ENCODE measurements around the gene RASSF1. TPM values are rescaled to one million over a fixed set of nuclear protein-coding genes. Genes with fewer than 3 reads are reported as not detected.

Gene RASSF1
- total RNA-seq, 1 donor from 2014 or later = 27.8 TPM

DNA sequence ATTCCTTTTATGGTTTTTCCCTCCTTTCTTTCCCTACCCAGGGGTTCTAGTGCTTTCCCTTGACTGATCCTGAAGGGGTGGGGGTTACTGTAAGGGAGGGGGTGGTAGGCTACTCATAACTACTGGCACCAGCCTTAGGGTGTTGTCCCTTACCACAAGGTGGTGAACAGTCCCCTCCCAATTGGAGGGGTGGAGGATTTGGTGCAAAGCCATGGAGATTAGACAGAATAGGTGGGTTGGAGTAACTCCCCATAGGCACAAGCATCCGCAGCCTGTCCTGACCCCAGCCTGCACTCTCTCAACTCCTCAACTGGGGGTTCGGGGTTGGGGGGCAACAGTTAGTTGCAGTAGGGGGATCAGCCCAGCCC lies 15.5 kb downstream of the RASSF1 start:
- no peak for DNase-seq
- Mint-ChIP-seq H3K4me3 (ENCODE audit: unreplicated experiment) (no peak overlapping the region), H3K9me3 (ENCODE audit: unreplicated experiment) (peaks cover 6% of the 10 kb centered on the region), H3K4me1 (ENCODE audit: low read depth, unreplicated experiment) (peaks cover 10% of the 10 kb centered on the region), H3K36me3 (ENCODE audit: unreplicated experiment) (no peaks in the 10 kb centered on the region), H3K27me3 (ENCODE audit: unreplicated experiment) (peaks cover 8% of the 10 kb centered on the region), H3K27ac (ENCODE audit: unreplicated experiment) (no peak overlapping the region)
- TF ChIP-seq, protein P1, sequence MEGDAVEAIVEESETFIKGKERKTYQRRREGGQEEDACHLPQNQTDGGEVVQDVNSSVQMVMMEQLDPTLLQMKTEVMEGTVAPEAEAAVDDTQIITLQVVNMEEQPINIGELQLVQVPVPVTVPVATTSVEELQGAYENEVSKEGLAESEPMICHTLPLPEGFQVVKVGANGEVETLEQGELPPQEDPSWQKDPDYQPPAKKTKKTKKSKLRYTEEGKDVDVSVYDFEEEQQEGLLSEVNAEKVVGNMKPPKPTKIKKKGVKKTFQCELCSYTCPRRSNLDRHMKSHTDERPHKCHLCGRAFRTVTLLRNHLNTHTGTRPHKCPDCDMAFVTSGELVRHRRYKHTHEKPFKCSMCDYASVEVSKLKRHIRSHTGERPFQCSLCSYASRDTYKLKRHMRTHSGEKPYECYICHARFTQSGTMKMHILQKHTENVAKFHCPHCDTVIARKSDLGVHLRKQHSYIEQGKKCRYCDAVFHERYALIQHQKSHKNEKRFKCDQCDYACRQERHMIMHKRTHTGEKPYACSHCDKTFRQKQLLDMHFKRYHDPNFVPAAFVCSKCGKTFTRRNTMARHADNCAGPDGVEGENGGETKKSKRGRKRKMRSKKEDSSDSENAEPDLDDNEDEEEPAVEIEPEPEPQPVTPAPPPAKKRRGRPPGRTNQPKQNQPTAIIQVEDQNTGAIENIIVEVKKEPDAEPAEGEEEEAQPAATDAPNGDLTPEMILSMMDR (IDR thresholded peaks at IDR 0.05; ENCODE audit: partially characterized antibody, unreplicated experiment) = no peak

DNA sequence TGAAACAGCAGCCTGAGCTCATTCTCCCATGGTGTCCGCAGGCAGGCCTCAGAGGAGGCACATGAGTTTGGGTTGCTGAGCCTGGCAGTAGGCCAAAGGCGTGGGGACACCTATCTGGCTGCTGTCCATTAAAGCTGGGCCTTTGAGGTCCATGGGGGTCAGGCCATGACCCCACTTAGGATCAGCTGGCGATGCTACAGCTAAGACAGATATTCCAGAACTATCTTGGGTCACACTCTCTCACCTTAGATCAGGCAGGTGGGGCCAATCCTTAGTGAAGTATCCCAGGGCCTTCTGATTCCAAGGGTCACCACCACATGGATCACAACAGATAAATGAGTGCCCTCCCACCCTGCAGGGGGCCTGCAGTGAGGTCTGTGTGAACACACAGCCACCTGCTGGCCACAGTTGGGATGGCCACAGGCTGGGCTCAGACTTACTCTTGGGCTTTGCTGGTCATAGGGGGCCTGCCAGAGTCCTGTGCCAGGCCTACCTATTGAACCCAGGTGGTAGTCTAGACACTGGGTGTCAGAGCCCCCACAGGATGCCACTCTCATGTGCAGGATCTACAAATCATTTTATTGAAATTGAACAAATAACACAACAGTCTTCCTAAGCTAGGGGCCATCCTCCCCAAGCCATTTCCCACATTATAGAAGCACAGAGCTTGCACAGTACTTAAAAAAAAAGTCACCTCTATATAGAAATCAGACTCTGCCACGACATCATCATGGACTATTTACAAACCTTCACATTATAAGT lies 16.1 kb downstream of the RASSF1 start:
- no peak overlapping the region for H3K27ac Mint-ChIP-seq (ENCODE audit: unreplicated experiment)
- TF ChIP-seq, protein P1 (IDR thresholded peaks at IDR 0.05; ENCODE audit: partially characterized antibody, unreplicated experiment) = peak; percentile 93
- peaks cover 6% of the 10 kb centered on the region for H3K9me3 Mint-ChIP-seq (ENCODE audit: unreplicated experiment)
- H3K4me3 Mint-ChIP-seq (ENCODE audit: unreplicated experiment) = no peak overlapping the region
- peaks cover 8% of the 10 kb centered on the region for H3K27me3 Mint-ChIP-seq (ENCODE audit: unreplicated experiment)
- H3K4me1 Mint-ChIP-seq (ENCODE audit: low read depth, unreplicated experiment) = peaks cover 13% of the 10 kb centered on the region
- no peaks in the 10 kb centered on the region for H3K36me3 Mint-ChIP-seq (ENCODE audit: unreplicated experiment)
- DNase-seq = peak; percentile 92

DNA sequence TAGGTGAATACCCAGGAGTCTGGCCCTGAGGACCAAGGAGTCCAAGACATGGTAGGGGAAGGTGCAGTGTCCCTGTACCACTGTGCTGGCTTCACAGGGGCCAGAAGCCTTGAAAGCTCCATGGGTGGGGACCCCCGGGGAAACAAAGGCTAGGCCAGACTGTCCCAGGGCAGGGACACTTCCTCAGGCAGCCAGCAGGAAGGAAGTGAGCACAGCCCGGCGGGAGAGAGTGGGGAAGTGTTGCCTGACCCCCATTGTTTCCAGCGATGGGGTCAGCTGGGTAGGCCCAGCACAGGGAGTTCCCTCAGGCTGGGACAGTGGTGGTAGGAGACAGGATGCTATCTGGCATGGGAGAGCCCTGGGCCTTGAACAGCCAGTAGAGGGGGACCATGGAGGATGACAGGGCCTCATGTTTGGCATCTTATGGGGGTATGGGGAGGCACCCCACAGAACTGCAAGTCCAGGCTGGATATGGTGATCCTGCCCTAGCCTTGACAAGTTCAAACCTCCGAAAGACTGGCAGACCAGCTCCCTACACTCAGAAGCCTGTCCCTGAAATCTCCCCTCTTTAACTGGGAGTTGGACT lies 16.9 kb downstream of the RASSF1 start:
- Mint-ChIP-seq H3K27ac (ENCODE audit: unreplicated experiment) (no peak overlapping the region), H3K27me3 (ENCODE audit: unreplicated experiment) (peaks cover 8% of the 10 kb centered on the region), H3K4me3 (ENCODE audit: unreplicated experiment) (no peak overlapping the region), H3K4me1 (ENCODE audit: low read depth, unreplicated experiment) (peaks cover 17% of the 10 kb centered on the region), H3K36me3 (ENCODE audit: unreplicated experiment) (no peaks in the 10 kb centered on the region), H3K9me3 (ENCODE audit: unreplicated experiment) (peaks cover 6% of the 10 kb centered on the region)
- TF ChIP-seq, protein P1 (IDR thresholded peaks at IDR 0.05; ENCODE audit: partially characterized antibody, unreplicated experiment) = no peak
- DNase-seq = no peak

DNA sequence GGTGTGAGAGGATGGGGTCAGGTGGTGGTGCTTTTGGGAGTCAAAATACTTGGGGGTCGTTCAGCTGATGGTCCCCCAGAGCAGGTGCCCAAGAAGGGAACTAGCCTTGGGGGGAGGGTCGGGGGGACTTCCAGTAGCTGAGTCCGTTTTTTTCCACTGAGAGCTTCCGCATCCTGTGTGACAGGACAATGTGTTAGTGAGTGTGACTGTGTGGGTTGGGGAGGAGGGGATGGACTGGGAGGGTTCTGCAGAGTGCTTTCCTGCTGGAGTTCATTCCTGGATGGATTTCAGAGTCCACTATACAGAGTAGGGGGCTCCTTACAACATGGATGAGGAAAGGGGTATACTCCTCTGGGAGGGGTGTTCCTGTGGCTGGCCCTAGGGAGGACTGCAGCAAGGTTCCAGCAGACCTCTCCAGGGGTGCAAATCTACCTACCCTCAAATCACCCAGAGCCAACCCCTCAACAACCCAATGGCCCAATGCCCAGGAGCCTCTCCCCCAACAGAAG lies 17.5 kb downstream of the RASSF1 start:
- peaks cover 8% of the 10 kb centered on the region for H3K27me3 Mint-ChIP-seq (ENCODE audit: unreplicated experiment)
- H3K27ac Mint-ChIP-seq (ENCODE audit: unreplicated experiment) = no peak overlapping the region
- H3K4me3 Mint-ChIP-seq (ENCODE audit: unreplicated experiment) = peak overlapping the region; percentile 38
- no peak for DNase-seq
- TF ChIP-seq, protein P1 (IDR thresholded peaks at IDR 0.05; ENCODE audit: partially characterized antibody, unreplicated experiment) = no peak
- H3K9me3 Mint-ChIP-seq (ENCODE audit: unreplicated experiment) = peaks cover 6% of the 10 kb centered on the region
- H3K4me1 Mint-ChIP-seq (ENCODE audit: low read depth, unreplicated experiment) = peaks cover 18% of the 10 kb centered on the region
- H3K36me3 Mint-ChIP-seq (ENCODE audit: unreplicated experiment) = no peaks in the 10 kb centered on the region
